NCI-H2081 treated with DMSO at 0.1 percent for 48 hours (cell line): ENCODE results near the gene TMC1.
"Not testable (repeated sequence)": the region's sequence is repeated elsewhere in the genome, so short reads cannot be mapped to it uniquely, and the experiment has no call there.

Source experiments
- DNase-seq: peaks from one replicate; lab custom pipeline; 2025; lab: John Stamatoyannopoulos, UW

TMC1 gene

GRCh38 chr9:72521416-72521815 is at the start of gene TMC1:
Gene TMC1, plus strand, starts transcription at chr9:72521608. Its CDS starts 127,041 bp downstream, at chr9:72648649.
- DNase-seq = not testable (repeated sequence)

GRCh38 chr9:72473474-72474261 is 47.7 kb upstream of the TMC1 start:
- no peak for DNase-seq

- DNase-seq = no peak
Measured at GRCh38 chr9:72474676-72475075, 46.7 kb upstream of the TMC1 start.

GRCh38 chr9:72476100-72476499 is 45.3 kb upstream of the TMC1 start:
- DNase-seq = no peak

- no peak for DNase-seq
Measured at GRCh38 chr9:72476617-72477437, 44.6 kb upstream of the TMC1 start.

- DNase-seq = no peak
Measured at GRCh38 chr9:72477930-72478518, 43.4 kb upstream of the TMC1 start.

- DNase-seq = no peak
Measured at GRCh38 chr9:72478966-72479365, 42.4 kb upstream of the TMC1 start.

GRCh38 chr9:72480261-72480660 is 41.1 kb upstream of the TMC1 start:
- not testable (repeated sequence) for DNase-seq

GRCh38 chr9:72480921-72481320 is 40.5 kb upstream of the TMC1 start:
- DNase-seq = no peak

- DNase-seq = no peak
Measured at GRCh38 chr9:72485821-72486593, 35.4 kb upstream of the TMC1 start.

GRCh38 chr9:72486594-72486955 is 34.8 kb upstream of the TMC1 start:
- DNase-seq = no peak

GRCh38 chr9:72487665-72488064 is 33.7 kb upstream of the TMC1 start:
- DNase-seq = not testable (repeated sequence)

GRCh38 chr9:72489986-72490385 is 31.4 kb upstream of the TMC1 start:
- DNase-seq = no peak

- no peak for DNase-seq
Measured at GRCh38 chr9:72491242-72491641, 30.2 kb upstream of the TMC1 start.

- DNase-seq = no peak
Measured at GRCh38 chr9:72494051-72494450, 27.4 kb upstream of the TMC1 start.

GRCh38 chr9:72497447-72498046 is 23.9 kb upstream of the TMC1 start:
- DNase-seq = peak; percentile 46

GRCh38 chr9:72506615-72507014 is 14.8 kb upstream of the TMC1 start:
- no peak for DNase-seq

- DNase-seq = no peak
Measured at GRCh38 chr9:72509053-72509452, 12.4 kb upstream of the TMC1 start.

GRCh38 chr9:72509635-72510034 is 11.8 kb upstream of the TMC1 start:
- no peak for DNase-seq

GRCh38 chr9:72521011-72521410 is 397 bp upstream of the TMC1 start:
- DNase-seq = not testable (repeated sequence)

GRCh38 chr9:72524820-72525540 is 3.6 kb downstream of the TMC1 start:
- no peak for DNase-seq
